Pulmonary artery endothelial cell (primary cell): ENCODE results near the gene ANGEL1. TPM values are rescaled to one million over a fixed set of nuclear protein-coding genes. Genes with fewer than 3 reads are reported as not detected.

Source experiments
- total RNA-seq: library from RNA; depleted of rRNA; stranded (reverse); fragments of >200 nt; gene quantifications from 2 replicates; pipeline ENCODE4 v1.2.3, GENCODE V29; 2014

Gene ANGEL1
- total RNA-seq, 1 donor from 2014 or later = 8.8 TPM

Other genes starting within 250 kb of the ANGEL1 start
- 94.6 and 104 TPM in 2 replicates for gene VASH1, start 51.4 kb downstream of the ANGEL1 start, total RNA-seq
- not detected in 2 replicates for gene LRRC74A, start 13.5 kb upstream of the ANGEL1 start, total RNA-seq
- 16.4 and 18.7 TPM in 2 replicates for gene IRF2BPL, start 215.8 kb upstream of the ANGEL1 start, total RNA-seq